Right lung (tissue), 5 donors: ENCODE measurements around the gene MZF1. TPM values are rescaled to one million over a fixed set of nuclear protein-coding genes. Genes with fewer than 3 reads are reported as not detected.
"Not testable (repeated sequence)": the region's sequence is repeated elsewhere in the genome, so short reads cannot be mapped to it uniquely, and the experiment has no call there.

Experiments used
- DNase-seq, 2 donors: peaks; one replicate each; pipeline ENCODE4 v3.0.0-alpha.2; 2013
- polyA plus RNA-seq, 5 donors: library from polyadenylated mRNA; unstranded; fragments of 120-200 nt; gene quantifications; one replicate each; pipeline versions ENCODE4 v1.2.1 to v1.2.3, GENCODE V29; 2013; ENCODE audit warnings: inconsistent platforms in 1 of 5, low replicate concordance in 1 of 5; ENCODE audit not compliant: insufficient read length in 5 of 5, insufficient read depth in 1 of 5

MZF1 gene
- polyA plus RNA-seq, 5 donors = 27.0 to 49.9 (median 40.9) TPM

GRCh38 chr19:58544591-58545285 is 28.4 kb downstream of the MZF1 start:
- DNase-seq = no peak

GRCh38 chr19:58543826-58544590 is 29.1 kb downstream of the MZF1 start, which contains the start of gene TRIM28:
Gene TRIM28 (plus strand): TSS chr19:58544064. CDS start chr19:58544758, 694 bp downstream.
- peak; percentile 99 for DNase-seq

GRCh38 chr19:58542641-58543372 is 30.3 kb downstream of the MZF1 start:
- DNase-seq = not testable (repeated sequence)

- DNase-seq = not testable (repeated sequence)
Measured at GRCh38 chr19:58539169-58539559, 34.0 kb downstream of the MZF1 start.

GRCh38 chr19:58538257-58539168 is 34.6 kb downstream of the MZF1 start:
- DNase-seq = peak; percentile 81 to 82

GRCh38 chr19:58536852-58537798 is 36.0 kb downstream of the MZF1 start:
- no peak for DNase-seq

- DNase-seq = no peak
Measured at GRCh38 chr19:58535857-58536256, 37.3 kb downstream of the MZF1 start.

- no peak for DNase-seq
Measured at GRCh38 chr19:58531034-58531840, 41.9 kb downstream of the MZF1 start.

GRCh38 chr19:58529405-58529804 is 43.7 kb downstream of the MZF1 start:
- DNase-seq = no peak

GRCh38 chr19:58522709-58523108 is 50.4 kb downstream of the MZF1 start:
- DNase-seq = no peak

- no peak for DNase-seq
Measured at GRCh38 chr19:58521651-58522050, 51.5 kb downstream of the MZF1 start.

- DNase-seq = no peak
Measured at GRCh38 chr19:58520257-58520599, 52.9 kb downstream of the MZF1 start.

GRCh38 chr19:58519355-58520256 is 53.5 kb downstream of the MZF1 start, which contains the start of gene ZBTB45:
Gene ZBTB45 (minus strand): TSS chr19:58519810. CDS start chr19:58517673, 2,137 bp downstream.
- DNase-seq = peak; percentile 91 to 94

- DNase-seq = peak in 1 of 2 donors; percentile 63
Measured at GRCh38 chr19:58519087-58519354, 54.1 kb downstream of the MZF1 start.

- no peak for DNase-seq
Measured at GRCh38 chr19:58518256-58519086, 54.7 kb downstream of the MZF1 start.

GRCh38 chr19:58516964-58517833 is 55.9 kb downstream of the MZF1 start:
- no peak for DNase-seq
